T-cell (primary cell): Measurements from ENCODE around the gene KIAA0753. TPM values are rescaled to one million over a fixed set of nuclear protein-coding genes. Genes with fewer than 3 reads are reported as not detected.

Experiments used
- ATAC-seq, 4 experiments: fragments of 200-7000 bp in 3 of 4; fragments of 150-1000 bp in 1 of 4; cut with Tn5 transposase; replicated peaks in 1 of 4; 1 replicate in 3 of 4; 2 replicates in 1 of 4; pipeline ENCODE4 v1.10.0; 2021; ENCODE audit warnings: moderate library complexity in 3 of 4, mild to moderate bottlenecking in 2 of 4, moderate number of reproducible peaks in 1 of 4
- CTCF ChIA-PET, 2 donors: fragments of 300-600 bp; sonication (Branson Sonifier 250); formaldehyde crosslinking; loops; one replicate each; lab custom pipeline; 2022; ENCODE audit warnings: antibody characterized with exemption in 2 of 2; lab: Charles Lee
- POLR2A ChIA-PET, 2 donors: fragments of 300-600 bp; sonication (Branson Sonifier 250); formaldehyde crosslinking; loops; one replicate each; lab custom pipeline; 2022; ENCODE audit warnings: antibody characterized with exemption in 2 of 2; lab: Charles Lee
- DNase-seq, 35 experiments: peaks; one replicate each; pipeline versions ENCODE4 v3.0.0 to v3.0.0-alpha.2; 2013 to 2023
- H3K27ac ChIP-seq: one replicate; pipeline ENCODE4 v1.5.1; 2013; ENCODE audit warnings: low read length
- H3K27me3 ChIP-seq, 2 experiments: replicated peaks in 1 of 2; 1 replicate in 1 of 2; 2 replicates in 1 of 2; pipeline versions ENCODE4 v1.6.1 to v1.7.0; 2013; ENCODE audit warnings: low read length in 1 of 2, mixed read lengths in 1 of 2; ENCODE audit not compliant: control insufficient read depth in 2 of 2, insufficient read depth in 2 of 2; ENCODE audit errors: extremely low read depth in 1 of 2
- H3K36me3 ChIP-seq, 2 donors: 1 replicate in 1 of 2; 2 replicates in 1 of 2; pipeline versions ENCODE4 v1.6.1 to v1.7.0; 2013; ENCODE audit warnings: low read length in 1 of 2; ENCODE audit not compliant: control insufficient read depth in 2 of 2, insufficient read depth in 1 of 2; ENCODE audit errors: extremely low read depth in 1 of 2
- H3K4me1 ChIP-seq, 2 experiments: 1 replicate in 1 of 2; 2 replicates in 1 of 2; pipeline versions ENCODE4 v1.6.1 to v1.7.0; 2013; ENCODE audit warnings: low read length in 2 of 2, mixed read lengths in 1 of 2; ENCODE audit not compliant: insufficient read depth in 2 of 2, control insufficient read depth in 1 of 2; ENCODE audit errors: extremely low read depth in 1 of 2
- H3K4me3 ChIP-seq, 2 donors: 1 replicate in 1 of 2; 2 replicates in 1 of 2; pipeline versions ENCODE4 v1.5.1 to v1.7.0; 2013; ENCODE audit warnings: mild to moderate bottlenecking in 2 of 2, low read length in 1 of 2, moderate library complexity in 1 of 2; ENCODE audit not compliant: control insufficient read depth in 1 of 2; ENCODE audit errors: extremely low read depth in 1 of 2
- H3K9me3 ChIP-seq: 2 replicates; pipeline ENCODE4 v1.7.0; 2013
- H3K27ac Mint-ChIP-seq, 2 donors: one replicate each; pipeline ENCODE4 v1.8.0; 2020 to 2021; ENCODE audit warnings: mild to moderate bottlenecking in 2 of 2, mixed read lengths in 2 of 2
- H3K27me3 Mint-ChIP-seq, 2 donors: one replicate each; pipeline ENCODE4 v1.8.0; 2021 to 2022; ENCODE audit warnings: mixed read lengths in 2 of 2
- H3K36me3 Mint-ChIP-seq: one replicate; pipeline ENCODE4 v1.8.0; 2021; ENCODE audit warnings: mixed read lengths
- H3K4me1 Mint-ChIP-seq, 3 donors: one replicate each; pipeline ENCODE4 v1.8.0; 2020 to 2022; ENCODE audit warnings: mixed read lengths in 3 of 3, mild to moderate bottlenecking in 1 of 3
- H3K4me3 Mint-ChIP-seq, 3 donors: one replicate each; pipeline ENCODE4 v1.8.0; 2020 to 2022; ENCODE audit warnings: mild to moderate bottlenecking in 3 of 3, mixed read lengths in 3 of 3, moderate library complexity in 3 of 3
- H3K9me3 Mint-ChIP-seq, 3 donors: one replicate each; pipeline ENCODE4 v1.8.0; 2020 to 2022; ENCODE audit warnings: mixed read lengths in 3 of 3
- WGBS: methylation state at CpG from one replicate; pipeline ENCODE4 v1.1.5; 2013; ENCODE audit warnings: missing lambda C conversion rate; ENCODE audit not compliant: insufficient coverage; 5-methylcytosine and 5-hydroxymethylcytosine counted together
- total RNA-seq, 35 experiments: library from RNA in 6 of 35; stranded (reverse) in 6 of 35; fragments of 120-200 nt in 1 of 35; gene quantifications; one replicate each; pipeline versions ENCODE4 v1.2.1 to v1.2.4 and lab custom pipeline; 2013 to 2026

The KIAA0753 gene
- total RNA-seq, 5 donors from 2014 or later (not counting 1 experiment from before 2014, with no cell fraction given): 12.4 to 16.9 (median 15.9) TPM

DNA sequence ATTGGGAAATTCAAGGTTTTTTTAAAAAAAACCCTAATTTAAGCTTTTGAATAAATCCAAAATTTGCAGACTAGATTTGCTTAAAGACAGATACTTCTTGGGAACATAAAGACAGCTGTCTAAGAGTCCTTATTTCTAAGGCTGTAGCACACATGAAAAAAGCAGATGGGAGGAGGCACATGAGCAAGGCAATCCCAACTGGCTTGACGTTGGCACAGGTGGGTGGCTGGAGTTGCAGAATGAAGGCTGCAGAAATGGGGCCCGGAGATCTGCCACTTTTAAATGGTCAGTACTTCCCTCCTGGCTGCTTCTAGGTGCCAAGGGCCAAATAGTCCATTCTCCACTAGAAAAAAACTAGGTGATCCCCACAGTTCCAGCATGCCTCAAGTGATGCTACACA, 4.4 kb downstream of the KIAA0753 start:
- Mint-ChIP-seq H3K27ac (no peak overlapping the region), H3K4me1 (peaks cover 22 to 36% (median 27%) of the 10 kb centered on the region in 3 donors), H3K4me3 (no peak overlapping the region), H3K9me3 (no peaks in the 10 kb centered on the region), H3K36me3 (peaks cover 29% of the 10 kb centered on the region), H3K27me3 (no peaks in the 10 kb centered on the region)
- Histone ChIP-seq H3K36me3 (peaks cover 6 to 31% of the 10 kb centered on the region in 2 donors), H3K27ac (no peak overlapping the region), H3K4me1 (peaks cover 2 to 30% of the 10 kb centered on the region in 2 experiments), H3K27me3 (no peaks in the 10 kb centered on the region), H3K4me3 (no peak overlapping the region), H3K9me3 (no peaks in the 10 kb centered on the region)
- 100% methylated on average over 2 of the region's 2 CpGs for WGBS
- ChIA-PET CTCF (no interaction called here), POLR2A (no interaction called here)
- no peak for ATAC-seq
- DNase-seq: no peak

DNA sequence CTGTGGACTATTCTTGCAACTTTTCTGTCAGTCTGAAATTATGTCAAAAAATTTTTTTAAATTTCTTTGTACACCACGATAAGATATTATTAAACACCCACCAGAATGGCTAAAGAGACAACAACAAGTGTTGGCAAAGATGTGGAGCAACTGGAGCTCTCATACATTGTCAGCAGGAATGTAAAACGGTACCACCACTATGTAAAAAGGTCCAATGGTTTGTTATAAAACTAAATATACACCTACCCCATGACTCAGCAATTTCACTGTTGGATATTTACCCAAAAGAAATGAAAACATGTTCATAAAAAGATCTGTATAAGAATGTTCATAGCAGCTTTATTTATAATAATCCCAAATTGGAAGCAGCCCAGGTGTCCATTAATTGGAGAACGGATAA, 7.2 kb downstream of the KIAA0753 start:
- Mint-ChIP-seq H3K27ac (no peak overlapping the region), H3K27me3 (no peaks in the 10 kb centered on the region), H3K9me3 (no peaks in the 10 kb centered on the region), H3K4me3 (no peak overlapping the region), H3K4me1 (peaks cover 13 to 23% (median 17%) of the 10 kb centered on the region in 3 donors), H3K36me3 (peaks cover 44% of the 10 kb centered on the region)
- Histone ChIP-seq H3K27me3 (no peaks in the 10 kb centered on the region), H3K4me1 (peaks cover 0 to 9% of the 10 kb centered on the region in 2 experiments), H3K9me3 (no peaks in the 10 kb centered on the region), H3K36me3 (peaks cover 6 to 39% of the 10 kb centered on the region in 2 donors), H3K4me3 (no peak overlapping the region), H3K27ac (no peak overlapping the region)
- ChIA-PET CTCF (no interaction called here), POLR2A (no interaction called here)
- WGBS: no CpG with 5 or more reads among the region's 3 CpGs
- ATAC-seq (no peak), DNase-seq (no peak)

DNA sequence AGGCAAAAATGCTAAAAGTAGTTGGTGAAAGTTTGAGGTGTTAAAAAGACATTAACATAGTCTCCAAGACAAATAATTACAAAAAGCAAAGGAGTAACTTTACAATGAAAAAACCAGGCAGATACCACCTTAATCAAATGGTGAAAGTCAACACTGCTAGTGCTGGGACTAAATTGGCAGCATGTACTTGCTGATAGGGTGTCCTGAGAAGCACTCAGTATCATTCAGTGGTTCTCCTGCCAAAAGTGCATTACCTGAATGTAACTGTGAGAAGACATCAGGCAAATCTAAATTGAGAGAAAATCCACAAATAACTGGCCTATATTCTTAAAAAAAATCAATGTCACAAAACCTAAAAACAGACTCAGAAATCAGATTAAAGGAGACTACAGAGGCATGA, 8.0 kb downstream of the KIAA0753 start:
- H3K27ac Mint-ChIP-seq: no peak overlapping the region
- Histone ChIP-seq H3K4me3 (no peak overlapping the region), H3K9me3 (no peaks in the 10 kb centered on the region), H3K36me3 (peaks cover 5 to 45% of the 10 kb centered on the region in 2 donors), H3K27me3 (no peaks in the 10 kb centered on the region), H3K4me1 (peaks cover 0 to 1% of the 10 kb centered on the region in 2 experiments), H3K27ac (no peak overlapping the region)
- no peak for ATAC-seq
- ChIA-PET CTCF (no interaction called here), POLR2A (no interaction called here)
- H3K9me3 Mint-ChIP-seq: no peaks in the 10 kb centered on the region
- peaks cover 50% of the 10 kb centered on the region for H3K36me3 Mint-ChIP-seq
- no peaks in the 10 kb centered on the region for H3K27me3 Mint-ChIP-seq
- peaks cover 6 to 15% (median 12%) of the 10 kb centered on the region in 3 donors for H3K4me1 Mint-ChIP-seq
- no peak overlapping the region for H3K4me3 Mint-ChIP-seq
- DNase-seq: no peak

DNA sequence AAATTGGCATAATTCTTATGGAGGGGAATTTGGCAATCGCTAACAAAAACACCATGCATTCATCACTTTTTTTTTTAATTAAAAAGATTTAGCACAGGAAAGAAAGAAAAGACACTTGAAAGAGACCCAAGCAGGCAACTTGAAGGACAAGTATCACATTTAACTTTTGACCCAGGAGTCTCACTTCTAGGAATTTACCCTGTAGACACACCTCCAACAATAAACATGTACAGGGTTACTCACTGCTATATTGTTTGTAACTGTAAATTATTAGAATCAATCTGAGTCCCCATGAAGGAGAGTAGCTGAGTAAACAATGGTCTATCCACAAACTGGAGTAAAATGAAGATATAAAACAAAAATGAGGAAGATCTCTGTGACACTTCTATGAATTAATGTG, 10.1 kb downstream of the KIAA0753 start:
- CTCF ChIA-PET: no interaction called here
- H3K9me3 Mint-ChIP-seq: no peaks in the 10 kb centered on the region
- Histone ChIP-seq H3K27ac (no peak overlapping the region), H3K9me3 (no peaks in the 10 kb centered on the region), H3K4me1 (no peaks in the 10 kb centered on the region), H3K4me3 (no peak overlapping the region), H3K36me3 (peaks cover 0 to 52% of the 10 kb centered on the region in 2 donors), H3K27me3 (no peaks in the 10 kb centered on the region)
- POLR2A ChIA-PET: no interaction called here
- no peak overlapping the region for H3K4me3 Mint-ChIP-seq
- peaks cover 58% of the 10 kb centered on the region for H3K36me3 Mint-ChIP-seq
- no peak for DNase-seq
- ATAC-seq: no peak
- no peaks in the 10 kb centered on the region for H3K27me3 Mint-ChIP-seq
- H3K4me1 Mint-ChIP-seq: peaks cover 5 to 9% (median 5%) of the 10 kb centered on the region in 3 donors
- WGBS: no CpG with 5 or more reads among the region's 1 CpG
- no peak overlapping the region for H3K27ac Mint-ChIP-seq

DNA sequence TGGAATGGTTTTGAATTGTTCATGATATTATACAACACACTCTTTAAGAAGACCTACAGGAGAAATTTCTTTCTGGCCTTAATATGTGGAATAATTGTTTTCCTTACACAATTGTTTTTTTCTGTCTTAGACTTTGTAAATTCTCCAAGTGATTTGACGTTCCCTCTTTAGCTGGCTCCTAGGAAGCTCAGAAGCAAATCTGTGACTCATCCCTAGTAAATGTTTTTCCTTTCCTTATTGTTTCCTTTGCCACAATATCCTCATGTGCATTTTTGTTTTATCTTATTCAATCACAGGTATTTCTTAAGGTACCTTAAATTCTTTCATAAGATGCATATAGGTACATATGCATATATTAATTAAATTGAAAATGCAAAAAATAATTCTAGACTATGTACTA, 13.5 kb downstream of the KIAA0753 start:
- no CpG with 5 or more reads among the region's 1 CpG for WGBS
- Histone ChIP-seq H3K27ac (no peak overlapping the region), H3K27me3 (no peaks in the 10 kb centered on the region), H3K9me3 (no peaks in the 10 kb centered on the region), H3K36me3 (peaks cover 0 to 39% of the 10 kb centered on the region in 2 donors), H3K4me3 (no peak overlapping the region), H3K4me1 (no peaks in the 10 kb centered on the region)
- ATAC-seq (no peak), DNase-seq (no peak)
- Mint-ChIP-seq H3K4me1 (peaks cover 5 to 8% (median 5%) of the 10 kb centered on the region in 3 donors), H3K4me3 (no peak overlapping the region), H3K36me3 (peaks cover 49% of the 10 kb centered on the region), H3K27me3 (no peaks in the 10 kb centered on the region), H3K9me3 (no peaks in the 10 kb centered on the region), H3K27ac (no peak overlapping the region)
- ChIA-PET POLR2A (no interaction called here), CTCF (no interaction called here)

DNA sequence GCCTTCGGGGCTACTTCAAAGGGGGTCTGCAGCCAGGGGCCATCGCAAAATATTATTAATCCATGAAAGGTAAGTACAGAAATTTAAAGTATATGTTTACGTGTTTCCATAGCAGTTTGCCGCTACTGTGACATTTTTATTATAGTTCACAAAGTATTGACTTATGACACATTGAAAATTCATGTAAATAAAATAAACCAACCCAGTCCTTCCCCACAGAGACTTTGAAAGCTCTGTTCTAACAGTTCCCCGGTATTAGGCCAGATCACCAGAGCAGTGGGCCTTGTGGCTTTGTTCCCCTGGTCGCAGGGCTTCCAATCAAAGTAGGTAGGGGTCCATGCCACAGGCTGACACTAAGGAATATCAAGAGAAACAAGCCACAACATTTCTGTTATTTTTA, 13.9 kb downstream of the KIAA0753 start:
- POLR2A ChIA-PET: no interaction called here

DNA sequence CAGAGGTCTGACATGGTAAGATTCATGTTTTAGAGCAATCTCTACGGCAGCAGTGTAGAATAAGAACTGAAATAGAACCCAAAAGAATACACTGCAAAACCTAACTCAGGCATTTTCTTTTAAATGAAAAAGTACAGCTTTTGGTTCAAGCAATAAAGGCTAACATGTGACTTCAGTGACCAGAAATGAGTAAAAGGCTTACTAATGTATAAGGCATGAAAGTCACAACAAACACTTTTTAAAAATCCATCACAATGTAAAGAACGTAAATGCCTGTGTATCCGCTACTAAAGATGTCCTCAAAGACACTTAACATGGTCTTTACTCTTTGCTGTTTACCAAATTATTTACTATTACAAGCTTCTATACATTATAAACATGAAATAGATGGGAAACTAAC, 16.6 kb downstream of the KIAA0753 start:
- no peaks in the 10 kb centered on the region for H3K27me3 ChIP-seq
- ChIA-PET CTCF (no interaction called here), POLR2A (no interaction called here)
- H3K36me3 ChIP-seq: peaks cover 0 to 36% of the 10 kb centered on the region in 2 donors
- WGBS: no CpG with 5 or more reads among the region's 3 CpGs
- ATAC-seq: no peak
- Mint-ChIP-seq H3K27me3 (no peaks in the 10 kb centered on the region), H3K4me3 (no peak overlapping the region), H3K9me3 (no peaks in the 10 kb centered on the region), H3K4me1 (no peaks in the 10 kb centered on the region), H3K27ac (no peak overlapping the region), H3K36me3 (peaks cover 43% of the 10 kb centered on the region)
- no peaks in the 10 kb centered on the region for H3K9me3 ChIP-seq
- H3K27ac ChIP-seq: no peak overlapping the region
- no peaks in the 10 kb centered on the region for H3K4me1 ChIP-seq
- DNase-seq: no peak
- no peak overlapping the region for H3K4me3 ChIP-seq

More for the DNA sequence above, 13.9 kb downstream of the KIAA0753 start:
- H3K27ac ChIP-seq: no peak overlapping the region
- no peak overlapping the region for H3K27ac Mint-ChIP-seq
- no peaks in the 10 kb centered on the region for H3K27me3 ChIP-seq
- WGBS: 100% methylated on average over 1 of the region's 6 CpGs
- no peak overlapping the region for H3K4me3 ChIP-seq
- ATAC-seq (no peak), DNase-seq (no peak)
- H3K4me3 Mint-ChIP-seq: no peak overlapping the region
- H3K36me3 Mint-ChIP-seq: peaks cover 49% of the 10 kb centered on the region
- H3K36me3 ChIP-seq: peaks cover 0 to 35% of the 10 kb centered on the region in 2 donors
- H3K4me1 Mint-ChIP-seq: peaks cover 5 to 8% (median 5%) of the 10 kb centered on the region in 3 donors
- no peaks in the 10 kb centered on the region for H3K4me1 ChIP-seq
- no peaks in the 10 kb centered on the region for H3K9me3 Mint-ChIP-seq
- CTCF ChIA-PET: no interaction called here
- no peaks in the 10 kb centered on the region for H3K27me3 Mint-ChIP-seq
- no peaks in the 10 kb centered on the region for H3K9me3 ChIP-seq
